Mesendoderm (in vitro differentiated cells): Measurements from ENCODE around the gene M1AP.

Source experiments
- DNase-seq: peaks from one replicate; pipeline ENCODE4 v3.0.0; 2013
- H2AK5ac ChIP-seq: 2 replicates; pipeline ENCODE4 v1.6.1; 2013; ENCODE audit warnings: low read length, inconsistent platforms
- H2BK120ac ChIP-seq: 2 replicates; pipeline ENCODE4 v1.6.1; 2013; ENCODE audit warnings: low read depth, mild to moderate bottlenecking, low read length, moderate library complexity, mixed read lengths
- H2BK15ac ChIP-seq: replicated peaks from 2 replicates; pipeline ENCODE4 v1.6.1; 2013; ENCODE audit warnings: low read depth, mild to moderate bottlenecking, moderate library complexity
- H2BK5ac ChIP-seq: 2 replicates; pipeline ENCODE4 v1.6.1; 2013; ENCODE audit warnings: low read length, inconsistent platforms
- H3K18ac ChIP-seq: 2 replicates; pipeline ENCODE4 v1.6.1; 2013; ENCODE audit warnings: mild to moderate bottlenecking, low read length, mixed read lengths
- H3K23ac ChIP-seq: one replicate; pipeline ENCODE4 v1.6.1; 2013; ENCODE audit warnings: low read length
- H3K27ac ChIP-seq: 2 replicates; pipeline ENCODE4 v1.5.1; 2013; ENCODE audit warnings: low read depth, mild to moderate bottlenecking, inconsistent platforms, low read length, moderate library complexity
- H3K27me3 ChIP-seq: 2 replicates; pipeline ENCODE4 v1.6.1; 2013; ENCODE audit warnings: low read length, control low read depth, mild to moderate bottlenecking, inconsistent platforms; ENCODE audit not compliant: insufficient read depth, poor library complexity
- H3K36me3 ChIP-seq: 2 replicates; pipeline ENCODE4 v1.6.1; 2013; ENCODE audit warnings: low read length, inconsistent platforms; ENCODE audit not compliant: control insufficient read depth, insufficient read depth
- H3K4ac ChIP-seq: one replicate; pipeline ENCODE4 v1.6.1; 2013; ENCODE audit warnings: low read depth, mild to moderate bottlenecking, low read length, moderate library complexity
- H3K4me1 ChIP-seq: 2 replicates; pipeline ENCODE4 v1.6.1; 2013; ENCODE audit warnings: low read depth, low read length, inconsistent platforms; ENCODE audit not compliant: control insufficient read depth
- H3K4me2 ChIP-seq: 2 replicates; pipeline ENCODE4 v1.6.1; 2013; ENCODE audit warnings: low read length
- H3K4me3 ChIP-seq: 2 replicates; pipeline ENCODE4 v1.5.1; 2013; ENCODE audit warnings: mild to moderate bottlenecking, low read length
- H3K56ac ChIP-seq: one replicate; pipeline ENCODE4 v1.6.1; 2013; ENCODE audit warnings: low read length
- H3K79me1 ChIP-seq: 2 replicates; pipeline ENCODE4 v1.6.1; 2013; ENCODE audit warnings: low read length, inconsistent platforms
- H3K79me2 ChIP-seq: 2 replicates; pipeline ENCODE4 v1.6.1; 2013; ENCODE audit warnings: mild to moderate bottlenecking, low read length; ENCODE audit not compliant: control insufficient read depth, insufficient read depth
- H3K9ac ChIP-seq: 2 replicates; pipeline ENCODE4 v1.6.1; 2013; ENCODE audit warnings: low read length, inconsistent platforms
- H4K5ac ChIP-seq: one replicate; pipeline ENCODE4 v1.6.1; 2013; ENCODE audit warnings: low read length
- H4K8ac ChIP-seq: one replicate; pipeline ENCODE4 v1.6.1; 2013; ENCODE audit warnings: low read depth, mild to moderate bottlenecking, control low read depth, low read length, moderate library complexity
- WGBS: extraction: QIAGEN DNeasy Blood & Tissue Kit; methylation state at CpG from one replicate; pipeline ENCODE4 v1.1.7; 2013; ENCODE audit warnings: low lambda C conversion rate, missing lambda C conversion rate; ENCODE audit not compliant: insufficient coverage; ENCODE audit errors: extremely low coverage; 5-methylcytosine and 5-hydroxymethylcytosine counted together

The M1AP gene

GRCh38 chr2:74668087-74668486 is 20.0 kb upstream of the M1AP start:
- Histone ChIP-seq H2AK5ac (no peak overlapping the region), H3K27me3 (no peaks in the 10 kb centered on the region), H3K4ac (no peak overlapping the region), H3K79me2 (no peaks in the 10 kb centered on the region), H2BK5ac (no peak overlapping the region), H4K8ac (no peak overlapping the region), H3K9ac (no peak overlapping the region), H3K4me1 (no peaks in the 10 kb centered on the region), H3K36me3 (no peaks in the 10 kb centered on the region), H3K23ac (no peak overlapping the region), H3K79me1 (no peaks in the 10 kb centered on the region), H3K27ac (no peak overlapping the region), H3K56ac (no peak overlapping the region), H3K18ac (no peak overlapping the region), H2BK15ac (no peak overlapping the region), H3K4me2 (no peak overlapping the region), H4K5ac (no peak overlapping the region), H2BK120ac (no peak overlapping the region), H3K4me3 (no peak overlapping the region)
- DNase-seq: no peak
- WGBS: no CpG with 5 or more reads among the region's 1 CpG

- Histone ChIP-seq H4K8ac (no peak overlapping the region), H3K56ac (no peak overlapping the region), H2BK15ac (no peak overlapping the region), H3K18ac (no peak overlapping the region), H3K79me1 (no peaks in the 10 kb centered on the region), H3K4me2 (no peak overlapping the region), H2BK5ac (no peak overlapping the region), H3K36me3 (no peaks in the 10 kb centered on the region), H3K4me3 (no peak overlapping the region), H3K4ac (no peak overlapping the region), H4K5ac (no peak overlapping the region), H3K23ac (no peak overlapping the region), H3K27me3 (peaks cover 12% of the 10 kb centered on the region), H2AK5ac (no peak overlapping the region), H3K4me1 (no peaks in the 10 kb centered on the region), H3K79me2 (no peaks in the 10 kb centered on the region), H3K9ac (no peak overlapping the region), H3K27ac (no peak overlapping the region), H2BK120ac (no peak overlapping the region)
- no CpG with 5 or more reads among the region's 2 CpGs for WGBS
- DNase-seq: no peak
Measured at GRCh38 chr2:74659462-74659861, 11.3 kb upstream of the M1AP start.

- Histone ChIP-seq H3K18ac (no peak overlapping the region), H2BK5ac (no peak overlapping the region), H3K4ac (no peak overlapping the region), H3K27me3 (peaks cover 12% of the 10 kb centered on the region), H3K79me2 (no peaks in the 10 kb centered on the region), H2BK120ac (no peak overlapping the region), H3K56ac (no peak overlapping the region), H4K8ac (no peak overlapping the region), H3K79me1 (no peaks in the 10 kb centered on the region), H3K4me3 (no peak overlapping the region), H3K36me3 (no peaks in the 10 kb centered on the region), H3K27ac (no peak overlapping the region), H4K5ac (no peak overlapping the region), H3K4me1 (no peaks in the 10 kb centered on the region), H3K9ac (no peak overlapping the region), H2AK5ac (no peak overlapping the region), H2BK15ac (no peak overlapping the region), H3K4me2 (no peak overlapping the region), H3K23ac (no peak overlapping the region)
- no CpG with 5 or more reads among the region's 2 CpGs for WGBS
- DNase-seq: no peak
Measured at GRCh38 chr2:74658516-74658915, 10.4 kb upstream of the M1AP start.

GRCh38 chr2:74655579-74655978 is 7.4 kb upstream of the M1AP start:
- Histone ChIP-seq H2BK120ac (no peak overlapping the region), H3K18ac (no peak overlapping the region), H4K8ac (no peak overlapping the region), H3K23ac (no peak overlapping the region), H3K56ac (no peak overlapping the region), H3K4me1 (no peaks in the 10 kb centered on the region), H3K79me2 (no peaks in the 10 kb centered on the region), H3K9ac (no peak overlapping the region), H2BK5ac (no peak overlapping the region), H3K36me3 (no peaks in the 10 kb centered on the region), H4K5ac (no peak overlapping the region), H3K4ac (no peak overlapping the region), H3K27ac (no peak overlapping the region), H3K27me3 (peaks cover 12% of the 10 kb centered on the region), H3K79me1 (no peaks in the 10 kb centered on the region), H3K4me2 (no peak overlapping the region), H3K4me3 (no peak overlapping the region), H2BK15ac (no peak overlapping the region), H2AK5ac (no peak overlapping the region)
- no peak for DNase-seq
- WGBS: no CpG with 5 or more reads among the region's 1 CpG

GRCh38 chr2:74653985-74654882 is 6.1 kb upstream of the M1AP start, which contains the start of gene SEMA4F:
Gene SEMA4F (plus strand): TSS chr2:74654247. CDS start chr2:74654377, 130 bp downstream.
- Histone ChIP-seq H3K4me1 (no peaks in the 10 kb centered on the region), H3K56ac (peak within 1 kb of the TSS; percentile 89), H4K8ac (peak within 1 kb of the TSS; percentile 67), H2BK5ac (no peak within 1 kb of the TSS), H3K23ac (peak within 1 kb of the TSS; percentile 80), H3K79me1 (no peaks in the 10 kb centered on the region), H3K18ac (no peak within 1 kb of the TSS), H3K9ac (peak within 1 kb of the TSS; percentile 81), H3K4ac (no peak within 1 kb of the TSS), H3K4me2 (peak within 1 kb of the TSS; percentile 83), H3K27me3 (peaks cover 12% of the 10 kb centered on the region), H4K5ac (no peak within 1 kb of the TSS), H3K79me2 (no peaks in the 10 kb centered on the region), H3K36me3 (no peaks in the 10 kb centered on the region), H2BK120ac (no peak within 1 kb of the TSS), H2AK5ac (no peak within 1 kb of the TSS), H3K4me3 (peak within 1 kb of the TSS; percentile 63), H2BK15ac (no peak within 1 kb of the TSS), H3K27ac (no peak within 1 kb of the TSS)
- WGBS: no CpG with 5 or more reads among the region's 79 CpGs
- DNase-seq: peak; percentile 99
